SJSA1 (cell line): ENCODE results near the gene BCL2A1. TPM values are rescaled to one million over a fixed set of nuclear protein-coding genes. Genes with fewer than 3 reads are reported as not detected.

Experiments used
- DNase-seq, 2 experiments: peaks; one replicate each; pipeline ENCODE4 v3.0.0-alpha.2; 2015 to 2020; ENCODE audit warnings: low spot score in 2 of 2, low read depth in 1 of 2
- H3K27ac ChIP-seq: fragments of 250-450 bp; sonication (Bioruptor Pico); 2 replicates; pipeline ENCODE4 v1.5.1; 2020; ENCODE audit warnings: mild to moderate bottlenecking, moderate library complexity
- H3K27me3 ChIP-seq: fragments of 250-450 bp; sonication (Bioruptor Pico); replicated peaks from 2 replicates; pipeline ENCODE4 v1.5.1; 2020; ENCODE audit warnings: mild to moderate bottlenecking, moderate library complexity
- H3K36me3 ChIP-seq: fragments of 250-450 bp; sonication (Bioruptor Pico); 2 replicates; pipeline ENCODE4 v1.5.1; 2020; ENCODE audit warnings: mild to moderate bottlenecking
- H3K4me1 ChIP-seq: fragments of 250-450 bp; sonication (Bioruptor Pico); replicated peaks from 2 replicates; pipeline ENCODE4 v1.6.1; 2021; ENCODE audit warnings: mild to moderate bottlenecking
- H3K4me3 ChIP-seq: fragments of 250-450 bp; sonication (Bioruptor Pico); 2 replicates; pipeline ENCODE4 v1.5.1; 2020; ENCODE audit warnings: mild to moderate bottlenecking
- H3K9me3 ChIP-seq: fragments of 250-450 bp; sonication (Bioruptor Pico); replicated peaks from 2 replicates; pipeline ENCODE4 v1.5.1; 2020; ENCODE audit warnings: mild to moderate bottlenecking
- total RNA-seq: library from RNA; depleted of rRNA; stranded (reverse); fragments of >200 nt; shearing (Covaris generic); gene quantifications from 2 replicates; pipeline ENCODE4 v1.2.3, GENCODE V29; 2014

BCL2A1 gene
- total RNA-seq, 1 experiment from 2014 or later = 0.34 TPM

DNA sequence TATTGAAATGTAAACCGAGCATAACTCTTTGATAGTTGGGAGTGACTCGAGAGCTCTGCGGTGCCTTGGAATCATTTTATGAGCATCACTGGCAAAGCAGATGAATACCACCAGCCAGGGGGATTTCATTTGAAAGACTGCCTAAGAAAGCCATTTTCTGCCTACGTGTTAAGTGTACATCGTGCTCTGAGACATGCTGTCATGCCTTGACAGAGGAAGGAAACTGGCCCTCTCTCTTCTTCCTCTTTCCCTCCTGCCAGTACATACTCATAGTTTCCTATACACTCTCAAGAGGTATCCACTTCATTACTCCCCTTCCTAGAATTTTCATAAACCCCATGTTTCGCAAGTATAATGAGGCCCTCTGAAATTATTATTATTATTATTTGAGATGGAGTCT lies 8.8 kb downstream of the BCL2A1 start:
- DNase-seq = no peak
- no peak overlapping the region for H3K27ac ChIP-seq
- no peaks in the 10 kb centered on the region for H3K36me3 ChIP-seq
- H3K4me3 ChIP-seq = no peak overlapping the region
- H3K4me1 ChIP-seq = no peaks in the 10 kb centered on the region
- H3K9me3 ChIP-seq = no peaks in the 10 kb centered on the region
- H3K27me3 ChIP-seq = no peaks in the 10 kb centered on the region

DNA sequence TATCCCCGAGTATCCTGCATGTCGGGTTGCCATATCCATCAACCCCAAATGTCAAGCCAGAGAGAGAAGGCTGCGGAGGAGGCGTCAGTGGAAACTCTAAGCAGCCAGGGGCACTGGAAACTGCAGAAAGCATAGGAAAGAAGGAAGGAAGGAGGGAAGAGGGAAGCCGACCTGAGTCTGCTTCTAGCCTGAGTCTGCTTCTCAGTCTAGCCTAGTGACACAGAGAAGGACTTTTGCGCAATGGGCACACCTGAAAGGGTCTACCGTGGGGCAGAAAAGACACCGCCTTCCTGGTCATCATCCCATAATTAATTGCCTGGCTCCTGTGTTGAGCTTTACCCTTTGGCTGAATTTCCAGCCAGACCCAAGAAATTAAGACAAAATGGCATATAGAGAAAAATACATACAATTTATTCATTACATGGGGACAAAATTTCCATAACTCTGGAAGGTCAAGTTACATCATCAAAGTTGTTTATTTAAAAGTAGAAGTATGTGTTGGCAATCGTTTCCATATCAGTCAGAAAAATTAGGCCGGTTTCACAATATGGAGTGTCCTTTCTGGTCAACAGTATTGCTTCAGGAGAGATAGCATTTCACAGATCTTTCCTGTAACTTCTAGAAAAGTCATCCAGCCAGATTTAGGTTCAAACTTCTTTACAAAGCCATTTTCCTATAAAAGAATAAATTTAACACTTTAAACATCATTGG lies 10.3 kb downstream of the BCL2A1 start:
- Histone ChIP-seq H3K4me1 (no peaks in the 10 kb centered on the region), H3K36me3 (no peaks in the 10 kb centered on the region), H3K27me3 (no peaks in the 10 kb centered on the region), H3K9me3 (no peaks in the 10 kb centered on the region), H3K27ac (no peak overlapping the region), H3K4me3 (no peak overlapping the region)
- no peak for DNase-seq

DNA sequence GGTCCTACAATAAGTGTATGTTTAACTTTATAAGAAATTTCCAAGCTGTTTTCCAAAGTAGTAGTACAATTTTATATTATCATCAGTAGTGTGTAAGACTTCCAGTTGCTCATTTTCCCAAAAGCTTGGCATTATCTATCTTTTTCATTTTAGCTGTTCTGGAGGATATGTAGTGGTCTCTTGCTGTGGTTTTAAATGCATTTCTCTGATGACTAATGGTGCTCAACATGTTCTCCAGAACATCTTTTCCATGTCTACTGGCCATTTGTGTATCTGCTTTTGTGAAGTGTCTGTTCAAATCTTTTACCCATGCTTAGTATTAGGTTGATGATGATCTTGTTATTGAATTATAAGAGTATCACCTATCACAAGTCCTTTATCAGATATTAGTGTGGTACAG lies 13.3 kb downstream of the BCL2A1 start:
- Histone ChIP-seq H3K27me3 (no peaks in the 10 kb centered on the region), H3K4me3 (no peak overlapping the region), H3K4me1 (no peaks in the 10 kb centered on the region), H3K9me3 (no peaks in the 10 kb centered on the region), H3K27ac (no peak overlapping the region), H3K36me3 (no peaks in the 10 kb centered on the region)
- no peak for DNase-seq

DNA sequence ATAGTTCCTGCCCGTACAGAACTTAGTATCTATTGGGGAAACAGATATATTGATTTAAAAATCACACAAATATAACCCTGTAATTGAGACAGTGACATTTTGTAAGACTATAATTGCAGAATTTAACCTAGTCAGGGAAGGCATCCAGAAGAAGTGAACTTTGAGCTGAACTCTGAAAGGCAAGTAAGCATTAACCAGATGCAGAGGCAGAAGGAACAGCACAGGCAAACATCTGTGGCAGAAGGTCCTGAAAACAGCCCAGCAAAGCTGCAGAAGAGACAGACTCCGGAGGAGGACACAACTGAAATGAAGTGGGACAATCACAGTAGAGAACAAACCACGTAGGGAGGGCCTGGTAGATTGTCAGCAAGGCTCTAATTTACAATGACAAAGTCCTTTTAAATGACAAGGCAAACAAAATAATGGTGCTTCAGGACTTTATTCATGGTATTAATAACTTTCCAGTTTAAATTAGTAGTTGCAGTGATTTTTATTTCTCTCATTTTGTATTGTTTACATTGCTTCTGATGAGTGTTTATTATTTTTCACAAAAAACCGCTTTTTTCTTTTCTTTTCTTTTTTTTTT lies 14.5 kb downstream of the BCL2A1 start:
- Histone ChIP-seq H3K27ac (no peak overlapping the region), H3K36me3 (no peaks in the 10 kb centered on the region), H3K4me1 (no peaks in the 10 kb centered on the region), H3K4me3 (no peak overlapping the region), H3K27me3 (no peaks in the 10 kb centered on the region), H3K9me3 (no peaks in the 10 kb centered on the region)
- DNase-seq = no peak

DNA sequence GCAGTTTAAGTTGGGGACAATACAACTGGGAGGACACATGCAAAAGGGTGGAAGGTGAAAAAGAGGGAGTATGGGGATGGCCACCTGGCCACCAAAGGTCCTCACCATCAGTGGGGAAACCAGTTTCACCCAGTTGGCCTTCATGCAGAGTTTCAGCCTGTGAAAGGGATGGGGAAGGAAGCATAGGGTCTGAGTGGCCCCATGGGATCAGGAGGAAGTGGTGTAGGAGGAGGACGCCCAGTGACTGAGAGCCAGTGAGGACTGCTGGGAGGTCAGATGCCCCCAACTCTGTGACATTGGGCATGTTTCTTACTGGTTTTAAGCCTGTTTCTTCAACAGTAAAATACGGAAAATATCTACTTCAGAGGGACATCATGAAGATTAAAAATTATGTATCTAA lies 16.3 kb downstream of the BCL2A1 start:
- Histone ChIP-seq H3K9me3 (no peaks in the 10 kb centered on the region), H3K36me3 (no peaks in the 10 kb centered on the region), H3K4me3 (no peak overlapping the region), H3K27me3 (no peaks in the 10 kb centered on the region), H3K27ac (no peak overlapping the region), H3K4me1 (no peaks in the 10 kb centered on the region)
- DNase-seq = no peak

DNA sequence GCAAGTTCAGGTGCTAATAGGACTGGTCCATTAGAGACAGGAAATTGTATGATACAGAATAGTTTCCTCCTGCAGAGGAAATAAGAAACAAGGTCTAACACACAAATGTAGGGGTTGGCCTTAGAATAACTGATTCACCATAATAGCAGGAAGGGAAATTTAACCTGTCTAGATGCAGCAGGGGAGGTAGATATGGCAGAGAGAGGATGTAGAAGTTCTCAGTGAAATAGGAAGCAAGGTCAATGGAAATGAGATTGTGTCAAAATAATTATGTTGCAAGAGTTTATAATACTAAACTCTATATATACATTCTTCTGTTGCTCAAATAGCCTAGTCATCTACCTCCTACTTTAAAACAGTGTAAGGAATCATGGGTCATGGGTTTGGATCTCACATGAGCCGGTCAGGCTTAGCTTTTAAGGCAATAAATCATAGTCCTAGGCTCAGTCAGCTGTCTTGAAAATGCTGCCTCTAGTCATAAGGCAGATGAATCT lies 17.0 kb downstream of the BCL2A1 start:
- DNase-seq = no peak
- Histone ChIP-seq H3K4me3 (no peak overlapping the region), H3K9me3 (no peaks in the 10 kb centered on the region), H3K36me3 (no peaks in the 10 kb centered on the region), H3K4me1 (no peaks in the 10 kb centered on the region), H3K27ac (no peak overlapping the region), H3K27me3 (no peaks in the 10 kb centered on the region)

DNA sequence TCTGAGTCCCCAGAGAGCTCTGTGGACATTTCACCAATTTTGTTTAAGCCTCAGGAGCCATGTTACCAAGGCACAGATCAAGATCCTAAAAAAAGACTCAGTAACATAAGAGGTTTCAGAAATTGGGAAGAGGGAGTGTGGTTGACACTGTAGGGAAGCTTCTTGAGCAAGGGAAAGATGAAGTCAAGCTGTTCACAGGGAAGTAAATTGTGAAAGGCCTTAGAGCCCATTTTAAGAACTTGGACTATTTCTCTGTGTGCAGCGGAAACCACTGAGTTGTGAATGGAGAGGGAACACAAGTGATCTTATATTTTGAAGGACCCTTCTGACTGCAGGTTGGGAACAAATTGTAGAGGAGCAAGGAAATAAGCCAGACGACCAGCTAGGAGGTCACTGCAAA lies 18.7 kb downstream of the BCL2A1 start:
- H3K36me3 ChIP-seq = no peaks in the 10 kb centered on the region
- no peaks in the 10 kb centered on the region for H3K27me3 ChIP-seq
- H3K4me3 ChIP-seq = no peak overlapping the region
- DNase-seq = no peak
- no peaks in the 10 kb centered on the region for H3K9me3 ChIP-seq
- H3K4me1 ChIP-seq = no peaks in the 10 kb centered on the region
- H3K27ac ChIP-seq = no peak overlapping the region

DNA sequence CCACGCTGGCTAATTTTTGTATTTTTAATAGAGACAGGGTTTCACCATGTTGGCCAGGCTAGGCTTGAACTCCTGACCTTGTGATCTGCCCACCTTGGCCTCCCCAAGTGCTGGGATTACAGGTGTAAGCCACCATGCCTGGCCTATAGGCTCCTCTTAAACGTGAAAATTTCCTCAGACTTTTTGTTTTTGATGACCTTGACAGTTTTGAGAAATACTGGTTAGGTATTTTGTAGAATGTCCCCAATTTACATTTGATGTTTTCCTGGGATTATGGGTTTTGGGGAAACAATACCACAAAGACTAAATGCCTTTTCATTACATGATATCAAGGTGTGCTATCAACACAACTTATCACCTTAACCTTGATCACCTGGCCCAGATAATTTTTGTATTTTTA lies 20.7 kb downstream of the BCL2A1 start:
- no peaks in the 10 kb centered on the region for H3K36me3 ChIP-seq
- H3K4me1 ChIP-seq = no peaks in the 10 kb centered on the region
- no peaks in the 10 kb centered on the region for H3K9me3 ChIP-seq
- no peaks in the 10 kb centered on the region for H3K27me3 ChIP-seq
- H3K4me3 ChIP-seq = no peak overlapping the region
- no peak for DNase-seq
- no peak overlapping the region for H3K27ac ChIP-seq

DNA sequence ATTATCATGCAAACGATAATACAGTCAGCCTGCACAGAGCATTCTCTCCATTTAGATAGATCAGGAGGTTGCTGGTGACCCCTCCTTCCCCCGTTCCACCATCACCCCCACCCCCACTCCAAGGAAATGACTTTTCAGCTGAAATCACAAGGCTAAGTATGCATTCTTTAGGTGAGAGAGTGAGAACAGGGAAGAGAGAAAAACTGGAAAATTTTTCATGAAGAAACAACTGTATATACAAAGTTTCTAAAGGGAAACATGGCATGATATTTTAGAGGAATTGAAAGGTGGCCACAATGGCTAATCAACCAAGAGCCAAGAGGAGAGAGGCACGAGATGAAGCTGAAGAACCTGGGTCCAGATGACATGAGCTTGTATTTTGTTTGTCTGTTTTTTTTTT lies 22.2 kb downstream of the BCL2A1 start:
- Histone ChIP-seq H3K27ac (no peak overlapping the region), H3K36me3 (no peaks in the 10 kb centered on the region), H3K9me3 (no peaks in the 10 kb centered on the region), H3K4me1 (peaks cover 6% of the 10 kb centered on the region), H3K4me3 (no peak overlapping the region), H3K27me3 (no peaks in the 10 kb centered on the region)
- DNase-seq = no peak

DNA sequence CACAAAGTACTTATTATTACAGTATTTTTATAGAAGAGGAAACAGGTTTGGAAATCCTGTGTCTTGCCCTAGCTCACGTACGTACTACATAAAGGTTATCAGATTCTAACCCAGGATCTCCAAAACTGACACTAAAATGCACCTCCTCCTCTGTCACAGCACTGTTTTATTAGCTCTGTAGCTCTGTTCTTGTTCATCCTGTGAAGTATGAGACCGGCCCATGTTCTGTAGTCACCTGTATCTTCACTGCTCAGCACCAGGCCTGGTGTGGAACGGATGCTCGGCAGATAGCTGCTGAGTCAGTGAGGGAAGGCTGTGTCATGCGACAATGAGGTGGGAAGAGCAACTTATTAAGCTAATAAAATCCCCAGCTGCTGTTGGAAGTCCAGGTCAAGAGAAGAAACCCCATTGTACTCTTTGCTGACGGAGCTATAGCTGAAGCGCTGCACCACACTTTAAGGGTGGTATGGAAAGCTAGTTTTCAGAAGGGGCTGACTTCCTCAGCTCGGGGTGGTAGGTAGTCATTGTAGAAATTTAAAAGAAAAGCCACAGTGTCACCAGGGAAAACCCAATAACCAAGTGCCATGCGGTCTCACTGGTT lies 22.8 kb downstream of the BCL2A1 start:
- Histone ChIP-seq H3K36me3 (no peaks in the 10 kb centered on the region), H3K9me3 (no peaks in the 10 kb centered on the region), H3K27ac (no peak overlapping the region), H3K4me1 (peaks cover 12% of the 10 kb centered on the region), H3K27me3 (no peaks in the 10 kb centered on the region), H3K4me3 (no peak overlapping the region)
- no peak for DNase-seq

DNA sequence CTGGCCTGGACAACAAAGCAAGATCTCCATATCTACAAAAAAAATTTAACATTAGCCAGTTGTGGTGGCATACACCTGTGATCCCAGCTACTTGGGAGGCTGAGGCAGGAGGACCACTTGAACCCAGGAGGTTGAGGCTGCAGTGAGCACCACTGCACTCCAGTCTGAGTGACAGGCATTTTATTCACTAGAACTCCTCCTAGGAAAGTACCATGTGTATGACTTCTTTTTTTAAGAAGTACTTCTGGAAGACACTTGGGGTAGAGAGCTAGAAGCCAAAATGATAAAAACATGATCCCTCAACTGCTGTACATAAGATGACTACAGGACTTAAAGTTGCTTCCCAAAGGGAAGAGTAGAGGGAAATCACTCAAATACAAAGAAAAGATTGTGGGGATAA lies 24.0 kb downstream of the BCL2A1 start:
- peaks cover 24% of the 10 kb centered on the region for H3K4me1 ChIP-seq
- no peaks in the 10 kb centered on the region for H3K27me3 ChIP-seq
- H3K4me3 ChIP-seq = no peak overlapping the region
- H3K27ac ChIP-seq = no peak overlapping the region
- no peaks in the 10 kb centered on the region for H3K9me3 ChIP-seq
- no peaks in the 10 kb centered on the region for H3K36me3 ChIP-seq
- DNase-seq = no peak

DNA sequence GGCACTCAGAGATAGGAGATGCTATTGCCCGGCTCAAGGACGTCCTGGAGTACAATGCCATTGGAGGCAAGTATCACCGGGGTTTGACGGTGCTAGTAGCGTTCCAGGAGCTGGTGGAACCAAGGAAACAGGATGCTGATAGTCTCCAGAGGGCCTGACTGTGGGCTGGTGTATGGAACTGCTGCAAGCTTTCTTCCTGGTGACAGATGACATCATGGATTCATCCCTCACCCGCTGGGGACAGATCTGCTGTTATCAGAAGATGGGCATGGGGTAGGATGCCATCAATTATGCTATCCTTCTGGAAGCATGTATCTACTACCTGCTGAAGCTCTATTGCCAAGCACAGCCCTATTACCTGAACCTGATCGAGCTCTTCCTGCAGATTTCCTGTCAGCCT lies 26.4 kb downstream of the BCL2A1 start:
- DNase-seq = no peak
- no peaks in the 10 kb centered on the region for H3K9me3 ChIP-seq
- H3K27me3 ChIP-seq = no peaks in the 10 kb centered on the region
- peaks cover 27% of the 10 kb centered on the region for H3K4me1 ChIP-seq
- no peaks in the 10 kb centered on the region for H3K36me3 ChIP-seq
- no peak overlapping the region for H3K4me3 ChIP-seq
- H3K27ac ChIP-seq = no peak overlapping the region

DNA sequence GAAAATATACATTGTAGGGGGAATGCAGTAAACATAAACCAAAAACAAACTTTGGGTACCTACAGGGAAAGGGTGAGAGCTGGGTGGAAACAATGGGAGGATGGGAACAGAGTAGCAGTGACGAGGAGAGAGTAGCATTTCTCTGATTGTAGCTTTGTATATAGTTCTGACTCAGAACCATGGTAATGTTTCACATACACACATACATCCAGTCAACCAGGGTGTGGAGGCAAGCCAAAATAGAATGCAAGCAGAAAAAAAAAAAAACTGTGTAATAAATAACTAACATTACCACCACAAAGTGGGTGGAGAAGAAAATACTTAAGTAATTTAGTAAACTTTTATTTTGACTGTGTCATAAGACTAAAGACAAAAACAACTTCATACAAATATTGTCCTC lies 27.2 kb downstream of the BCL2A1 start:
- peak in 1 of 2 experiments; percentile 50 for DNase-seq
- Histone ChIP-seq H3K4me3 (no peak overlapping the region), H3K4me1 (peaks cover 27% of the 10 kb centered on the region), H3K9me3 (no peaks in the 10 kb centered on the region), H3K27me3 (no peaks in the 10 kb centered on the region), H3K36me3 (no peaks in the 10 kb centered on the region), H3K27ac (peak overlapping the region; percentile 63)

DNA sequence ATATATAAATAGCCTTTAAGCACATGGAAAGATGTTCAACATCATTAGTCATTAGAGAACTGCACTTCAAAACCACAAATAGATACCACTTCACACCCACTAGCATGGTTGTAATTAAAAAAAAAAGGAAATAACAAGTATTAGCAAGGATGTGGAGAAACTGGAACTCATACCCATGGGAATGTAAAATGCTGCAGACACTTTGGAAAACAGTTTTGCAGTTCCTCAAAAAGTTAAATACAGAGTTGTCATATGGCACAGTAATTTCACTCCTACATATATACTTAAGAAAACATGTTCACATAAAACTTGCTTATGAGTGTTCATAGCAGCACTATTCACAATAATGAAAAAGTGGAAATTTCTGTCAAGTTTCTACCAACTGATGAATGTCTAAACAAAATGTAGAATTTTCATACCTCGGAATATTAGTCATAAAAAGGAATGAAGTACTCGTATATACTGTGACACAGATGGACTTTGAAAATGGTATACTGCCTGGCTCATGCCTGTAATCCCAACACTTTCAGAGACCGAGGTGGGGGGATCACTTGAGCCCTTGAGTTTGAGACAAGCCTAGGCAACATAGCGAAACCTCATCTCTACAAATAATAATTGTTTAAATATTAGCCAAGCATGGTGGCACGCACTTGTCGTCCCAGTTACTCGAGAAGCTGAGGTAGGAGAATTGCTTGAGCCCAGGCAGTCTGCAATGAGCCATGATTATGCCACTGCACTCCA lies 28.1 kb downstream of the BCL2A1 start:
- Histone ChIP-seq H3K4me3 (no peak overlapping the region), H3K27me3 (no peaks in the 10 kb centered on the region), H3K27ac (peak overlapping the region; percentile 63), H3K9me3 (no peaks in the 10 kb centered on the region), H3K36me3 (no peaks in the 10 kb centered on the region), H3K4me1 (peaks cover 27% of the 10 kb centered on the region)
- peak in 1 of 2 experiments; percentile 49 for DNase-seq
